Measurements from ENCODE around the gene MEGF11. TPM values are rescaled to one million over a fixed set of nuclear protein-coding genes. Genes with fewer than 3 reads are reported as not detected.

Gene MEGF11
- total RNA-seq, 4 donors from 2014 or later = 0.23 to 0.33 TPM; not detected in 2

GRCh38 chr15:66035901-66036300 lies 217.6 kb downstream of the MEGF11 start:
- 67% methylated on average over 5 of the region's 5 CpGs for WGBS
- DNase-seq (ENCODE audit: extremely low spot score) = no peak
- no peaks in the 10 kb centered on the region for H3K9me3 ChIP-seq
- H3K4me3 ChIP-seq = no peak overlapping the region
- H3K4me1 ChIP-seq = peaks cover 0 to 21% (median 12%) of the 10 kb centered on the region in 4 donors
- H3K27me3 ChIP-seq = peaks cover 0 to 13% (median 0%) of the 10 kb centered on the region in 4 donors
- no peak for TF ChIP-seq POLR2A (IDR thresholded peaks at IDR 0.05; ENCODE audit: low read depth)
- TF ChIP-seq POLR2AphosphoS5 (IDR thresholded peaks at IDR 0.05) = no peak
- no peak for TF ChIP-seq EP300 (IDR thresholded peaks at IDR 0.05)
- TF ChIP-seq CTCF (IDR thresholded peaks at IDR 0.05) = no peak
- no peaks in the 10 kb centered on the region for H3K36me3 ChIP-seq
- intact Hi-C loops (cut with DNase I) = no loop called here
- H3K27ac ChIP-seq (replicated peaks in 1 of 4) = no peak overlapping the region

GRCh38 chr15:66033143-66033542 lies 220.4 kb downstream of the MEGF11 start:
- peaks cover 0 to 8% (median 7%) of the 10 kb centered on the region in 4 donors for H3K4me1 ChIP-seq
- 88% methylated on average over 1 of the region's 2 CpGs for WGBS
- no peaks in the 10 kb centered on the region for H3K9me3 ChIP-seq
- peaks cover 0 to 16% (median 0%) of the 10 kb centered on the region in 4 donors for H3K27me3 ChIP-seq
- no peak overlapping the region for H3K27ac ChIP-seq (replicated peaks in 1 of 4)
- no peak for DNase-seq (ENCODE audit: extremely low spot score)
- H3K36me3 ChIP-seq = no peaks in the 10 kb centered on the region
- no peak for TF ChIP-seq EP300 (IDR thresholded peaks at IDR 0.05)
- TF ChIP-seq POLR2AphosphoS5 (IDR thresholded peaks at IDR 0.05) = no peak
- TF ChIP-seq POLR2A (IDR thresholded peaks at IDR 0.05; ENCODE audit: low read depth) = no peak
- TF ChIP-seq CTCF (IDR thresholded peaks at IDR 0.05) = no peak
- no peak overlapping the region for H3K4me3 ChIP-seq
- intact Hi-C loops (cut with DNase I) = no loop called here

DNA sequence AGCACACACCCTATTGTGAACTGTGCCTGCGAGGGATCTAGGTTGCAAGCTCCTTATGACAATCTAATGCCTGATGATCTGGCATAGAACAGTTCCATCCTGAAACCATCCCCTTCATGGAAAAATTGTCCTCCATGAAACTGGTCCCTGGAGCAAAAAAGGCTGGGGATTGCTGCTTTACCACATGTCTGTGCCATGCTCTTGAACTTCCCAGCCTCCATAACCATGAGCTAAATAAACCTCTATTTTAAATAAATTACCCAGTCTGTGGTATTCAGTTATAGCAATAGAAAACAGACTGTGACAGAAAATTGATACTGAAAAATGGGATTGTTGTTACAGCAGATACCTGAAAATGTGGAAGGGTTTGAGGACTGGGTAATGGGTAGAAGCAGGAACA lies 221.5 kb downstream of the MEGF11 start:
- TF ChIP-seq CTCF (IDR thresholded peaks at IDR 0.05) (no peak), POLR2A (IDR thresholded peaks at IDR 0.05; ENCODE audit: low read depth) (no peak), POLR2AphosphoS5 (IDR thresholded peaks at IDR 0.05) (no peak), EP300 (IDR thresholded peaks at IDR 0.05) (no peak)
- no peak overlapping the region for H3K4me3 ChIP-seq
- WGBS = 100% methylated on average over 1 of the region's 1 CpG
- H3K4me1 ChIP-seq = no peaks in the 10 kb centered on the region
- intact Hi-C loops (cut with DNase I) = no loop called here
- H3K27ac ChIP-seq (replicated peaks in 1 of 4) = no peak overlapping the region
- H3K27me3 ChIP-seq = peaks cover 0 to 16% (median 0%) of the 10 kb centered on the region in 4 donors
- no peaks in the 10 kb centered on the region for H3K36me3 ChIP-seq
- no peaks in the 10 kb centered on the region for H3K9me3 ChIP-seq
- no peak for DNase-seq (ENCODE audit: extremely low spot score)

- DNase-seq (ENCODE audit: extremely low spot score) = no peak
- Histone ChIP-seq H3K4me3 (no peak overlapping the region), H3K27me3 (peaks cover 0 to 11% (median 0%) of the 10 kb centered on the region in 4 donors), H3K4me1 (no peaks in the 10 kb centered on the region), H3K36me3 (no peaks in the 10 kb centered on the region), H3K9me3 (no peaks in the 10 kb centered on the region), H3K27ac (replicated peaks in 1 of 4) (no peak overlapping the region)
- intact Hi-C loops (cut with DNase I) = no loop called here
- TF ChIP-seq CTCF (IDR thresholded peaks at IDR 0.05) = no peak
- no peak for TF ChIP-seq POLR2AphosphoS5 (IDR thresholded peaks at IDR 0.05)
- no peak for TF ChIP-seq EP300 (IDR thresholded peaks at IDR 0.05)
- TF ChIP-seq POLR2A (IDR thresholded peaks at IDR 0.05; ENCODE audit: low read depth) = no peak
- 94% methylated on average over 4 of the region's 4 CpGs for WGBS
Observed at GRCh38 chr15:66030650-66031049, 222.9 kb downstream of the MEGF11 start.

- no peaks in the 10 kb centered on the region for H3K36me3 ChIP-seq
- peaks cover 0 to 9% (median 7%) of the 10 kb centered on the region in 4 donors for H3K4me1 ChIP-seq
- 91% methylated on average over 5 of the region's 5 CpGs for WGBS
- no peak for DNase-seq (ENCODE audit: extremely low spot score)
- H3K9me3 ChIP-seq = no peaks in the 10 kb centered on the region
- intact Hi-C loops (cut with DNase I) = no loop called here
- TF ChIP-seq POLR2AphosphoS5 (IDR thresholded peaks at IDR 0.05) (no peak), CTCF (IDR thresholded peaks at IDR 0.05) (no peak), EP300 (IDR thresholded peaks at IDR 0.05) (no peak), POLR2A (IDR thresholded peaks at IDR 0.05; ENCODE audit: low read depth) (no peak)
- H3K27me3 ChIP-seq = peaks cover 0 to 11% (median 0%) of the 10 kb centered on the region in 4 donors
- no peak overlapping the region for H3K27ac ChIP-seq (replicated peaks in 1 of 4)
- no peak overlapping the region for H3K4me3 ChIP-seq
Observed at GRCh38 chr15:66029650-66030049, 223.9 kb downstream of the MEGF11 start.
